ENCODE measurements around the gene UBXN4.
A peak's percentile ranks its signal among the peaks of the same experiment; 100 is the strongest.

Gene UBXN4

GRCh38 chr2:135812907-135813511, 71.4 kb downstream of the UBXN4 start:
- no peak for DNase-seq

GRCh38 chr2:135815269-135815668, 73.6 kb downstream of the UBXN4 start:
- no peak for DNase-seq

- no peak for DNase-seq
Measured at GRCh38 chr2:135817466-135817865, 75.8 kb downstream of the UBXN4 start.

GRCh38 chr2:135817951-135818350, 76.3 kb downstream of the UBXN4 start:
- DNase-seq = no peak

- no peak for DNase-seq
Measured at GRCh38 chr2:135818937-135819610, 77.4 kb downstream of the UBXN4 start.

GRCh38 chr2:135820003-135820618, 78.5 kb downstream of the UBXN4 start:
- no peak for DNase-seq

- DNase-seq = no peak
Measured at GRCh38 chr2:135821190-135821589, 79.5 kb downstream of the UBXN4 start.

GRCh38 chr2:135822855-135823254, 81.2 kb downstream of the UBXN4 start:
- no peak for DNase-seq

- no peak for DNase-seq
Measured at GRCh38 chr2:135825131-135825530, 83.5 kb downstream of the UBXN4 start.

GRCh38 chr2:135825550-135826176, 84.0 kb downstream of the UBXN4 start:
- DNase-seq = no peak

GRCh38 chr2:135826544-135826943, 84.9 kb downstream of the UBXN4 start:
- no peak for DNase-seq

- peak; percentile 5 to 31 for DNase-seq
Measured at GRCh38 chr2:135829378-135830135, 87.9 kb downstream of the UBXN4 start.

GRCh38 chr2:135831180-135831812, 89.6 kb downstream of the UBXN4 start:
- no peak for DNase-seq

GRCh38 chr2:135832891-135833290, 91.2 kb downstream of the UBXN4 start:
- DNase-seq = no peak

Measured in NCI-H1930 (cell line).